ENCODE results near the gene TRHDE. TPM values are rescaled to one million over a fixed set of nuclear protein-coding genes. Genes with fewer than 3 reads are reported as not detected.

TRHDE gene
- total and polyA plus RNA-seq, 2 of the 13 experiments (the other 11 are each of a cell fraction or from before 2014, with no cell fraction given): not detected

- FAIRE-seq: no peak
- ChIA-PET POLR2A (no interaction called here), CTCF (ENCODE audit: low intra/inter-chr PET ratio, low total read pairs) (no interaction called here)
- ATAC-seq: no peak
- Histone ChIP-seq H2AFZ (ENCODE audit: low read length) (no peak overlapping the region), H3K4me3 (replicated peaks in 1 of 3; ENCODE audit: insufficient read depth in 1 of 3, low read depth in 2 of 3, low read length in 3 of 3) (no peak overlapping the region), H3K27ac (ENCODE audit: extremely low read length, insufficient read depth, low read length) (no peak overlapping the region), H3K4me1 (ENCODE audit: insufficient read depth, low read length) (no peaks in the 10 kb centered on the region), H3K36me3 (replicated peaks in 1 of 2; ENCODE audit: control insufficient read depth in 1 of 2, insufficient read depth in 2 of 2, low read length in 2 of 2) (no peaks in the 10 kb centered on the region), H3K9ac (ENCODE audit: insufficient read depth, low read depth, low read length) (no peak overlapping the region), H3K79me2 (ENCODE audit: insufficient read depth, low read length) (no peaks in the 10 kb centered on the region), H3K27me3 (ENCODE audit: control insufficient read depth in 1 of 2, insufficient read depth in 2 of 2, low read length in 2 of 2) (no peaks in the 10 kb centered on the region), H3K9me3 (ENCODE audit: low read length) (no peaks in the 10 kb centered on the region), H3K4me2 (ENCODE audit: low read depth, low read length) (no peak overlapping the region), H4K20me1 (ENCODE audit: insufficient read depth, low read length) (no peaks in the 10 kb centered on the region)
- 46% methylated on average over 2 of the region's 2 CpGs for WGBS (ENCODE audit: low lambda C conversion rate)
- DNase-seq (ENCODE audit: low spot score): no peak
- in situ Hi-C loops (cut with HindIII; ENCODE audit: extremely low pct_ligation_motif_present, low pct_unique_long_range_greater_than_20kb): no loop called here
- TF ChIP-seq PAX8 (CRISPR knock-in tag; IDR thresholded peaks at IDR 0.05; ENCODE audit: borderline replicate concordance): no peak
- no peak for TF ChIP-seq ZBTB7B (CRISPR knock-in tag; IDR thresholded peaks at IDR 0.05)
- no peak for TF ChIP-seq RCOR2 (CRISPR knock-in tag; IDR thresholded peaks at IDR 0.05)
- no peak for TF ChIP-seq ZNF724P (CRISPR knock-in tag; IDR thresholded peaks at IDR 0.05; ENCODE audit: borderline replicate concordance)
- TF ChIP-seq SETDB1 (CRISPR knock-in tag; IDR thresholded peaks at IDR 0.05; ENCODE audit: borderline replicate concordance): no peak
- TF ChIP-seq SIX1 (CRISPR knock-in tag; IDR thresholded peaks at IDR 0.05; ENCODE audit: borderline replicate concordance): no peak
- no peak for TF ChIP-seq PLSCR1 (CRISPR knock-in tag; IDR thresholded peaks at IDR 0.05; ENCODE audit: borderline replicate concordance)
- TF ChIP-seq RAD21 (CRISPR knock-in tag; IDR thresholded peaks at IDR 0.05): no peak
- TF ChIP-seq TCF7L2 (IDR thresholded peaks at IDR 0.05; ENCODE audit: low read depth, low read length): no peak
- intact Hi-C loops (cut with micrococcal nuclease; ENCODE audit: unreplicated experiment): no loop called here
- BruUV-seq (replicated peaks): no TSS peak
Measured at GRCh38 chr12:72642706-72643105, 370.5 kb downstream of the TRHDE start.

GRCh38 chr12:72647139-72647538, 375.0 kb downstream of the TRHDE start:
- in situ Hi-C loops (cut with HindIII; ENCODE audit: extremely low pct_ligation_motif_present, low pct_unique_long_range_greater_than_20kb) (no loop called here), intact Hi-C loops (cut with micrococcal nuclease; ENCODE audit: unreplicated experiment) (no loop called here)
- no peaks in the 10 kb centered on the region for H3K9me3 ChIP-seq (ENCODE audit: low read length)
- no peaks in the 10 kb centered on the region for H3K27me3 ChIP-seq (ENCODE audit: control insufficient read depth in 1 of 2, insufficient read depth in 2 of 2, low read length in 2 of 2)
- no peak overlapping the region for H3K4me2 ChIP-seq (ENCODE audit: low read depth, low read length)
- no peak overlapping the region for H2AFZ ChIP-seq (ENCODE audit: low read length)
- ChIA-PET POLR2A (no interaction called here), CTCF (ENCODE audit: low intra/inter-chr PET ratio, low total read pairs) (no interaction called here)
- no peaks in the 10 kb centered on the region for H3K4me1 ChIP-seq (ENCODE audit: insufficient read depth, low read length)
- H3K27ac ChIP-seq (ENCODE audit: extremely low read length, insufficient read depth, low read length): no peak overlapping the region
- no peaks in the 10 kb centered on the region for H3K79me2 ChIP-seq (ENCODE audit: insufficient read depth, low read length)
- no peak overlapping the region for H3K9ac ChIP-seq (ENCODE audit: insufficient read depth, low read depth, low read length)
- DNase-seq (ENCODE audit: low spot score): no peak
- no peaks in the 10 kb centered on the region for H4K20me1 ChIP-seq (ENCODE audit: insufficient read depth, low read length)
- no peak for FAIRE-seq
- no peak overlapping the region for H3K4me3 ChIP-seq (replicated peaks in 1 of 3; ENCODE audit: insufficient read depth in 1 of 3, low read depth in 2 of 3, low read length in 3 of 3)
- H3K36me3 ChIP-seq (replicated peaks in 1 of 2; ENCODE audit: control insufficient read depth in 1 of 2, insufficient read depth in 2 of 2, low read length in 2 of 2): no peaks in the 10 kb centered on the region
- ATAC-seq: no peak
- no TSS peak for BruUV-seq (replicated peaks)
- TF ChIP-seq YEATS2 (CRISPR knock-in tag; IDR thresholded peaks at IDR 0.05; ENCODE audit: borderline replicate concordance) (no peak), ZNF225 (CRISPR knock-in tag; IDR thresholded peaks at IDR 0.05) (no peak), PAX8 (CRISPR knock-in tag; IDR thresholded peaks at IDR 0.05; ENCODE audit: borderline replicate concordance) (no peak), JUND (CRISPR knock-in tag; IDR thresholded peaks at IDR 0.05) (no peak), HMG20B (CRISPR knock-in tag; conservative IDR thresholded peaks at IDR 0.05) (no peak), MED8 (CRISPR knock-in tag; IDR thresholded peaks at IDR 0.05; ENCODE audit: insufficient replicate concordance) (no peak), TOE1 (CRISPR knock-in tag; IDR thresholded peaks at IDR 0.05) (no peak), CSRNP2 (CRISPR knock-in tag; conservative IDR thresholded peaks at IDR 0.05; ENCODE audit: low read depth) (no peak), ZKSCAN1 (IDR thresholded peaks at IDR 0.05; ENCODE audit: low read length) (no peak), FLYWCH1 (CRISPR knock-in tag; IDR thresholded peaks at IDR 0.05) (no peak), ZNF879 (CRISPR knock-in tag; IDR thresholded peaks at IDR 0.05) (no peak), ZNF773 (CRISPR knock-in tag; IDR thresholded peaks at IDR 0.05; ENCODE audit: borderline replicate concordance) (no peak), PHF5A (CRISPR knock-in tag; IDR thresholded peaks at IDR 0.05; ENCODE audit: low read depth, unreplicated experiment) (no peak)
